HG03558 (cell line): ENCODE measurements around the gene CDR2.
"Not testable (repeated sequence)": the region's sequence is repeated elsewhere in the genome, so short reads cannot be mapped to it uniquely, and the experiment has no call there.

Source experiments
- ATAC-seq: cut with Tn5 transposase; IDR thresholded peaks from one replicate; pipeline ENCODE4 v1.9.1; 2021; ENCODE audit warnings: moderate number of reproducible peaks; ENCODE audit not compliant: unreplicated experiment; ENCODE audit errors: extremely low read depth

Gene CDR2

GRCh38 chr16:22312897-22313781, 61.3 kb downstream of the CDR2 start:
- ATAC-seq: no peak

- no peak for ATAC-seq
Measured at GRCh38 chr16:22311520-22311919, 62.9 kb downstream of the CDR2 start.

- ATAC-seq: no peak
Measured at GRCh38 chr16:22308824-22309520, 65.4 kb downstream of the CDR2 start.

- ATAC-seq: no peak
Measured at GRCh38 chr16:22307838-22308237, 66.6 kb downstream of the CDR2 start.

- ATAC-seq: no peak
Measured at GRCh38 chr16:22306788-22307187, 67.6 kb downstream of the CDR2 start.

GRCh38 chr16:22304411-22304810, 70.0 kb downstream of the CDR2 start:
- ATAC-seq: no peak

GRCh38 chr16:22302776-22303363, 71.5 kb downstream of the CDR2 start:
- ATAC-seq: no peak

GRCh38 chr16:22301423-22301822, 73.0 kb downstream of the CDR2 start:
- not testable (repeated sequence) for ATAC-seq

- ATAC-seq: no peak
Measured at GRCh38 chr16:22300427-22301071, 73.9 kb downstream of the CDR2 start.

- no peak for ATAC-seq
Measured at GRCh38 chr16:22299036-22299435, 75.4 kb downstream of the CDR2 start.

GRCh38 chr16:22297871-22298733, 76.3 kb downstream of the CDR2 start:
- peak; percentile 30 for ATAC-seq

GRCh38 chr16:22297114-22297870, 77.1 kb downstream of the CDR2 start, which contains the start of gene POLR3E:
Gene POLR3E (plus strand): TSS chr16:22297409. CDS start chr16:22302969, 5,560 bp downstream.
- peak; percentile 48 for ATAC-seq

- no peak for ATAC-seq
Measured at GRCh38 chr16:22296225-22297113, 78.0 kb downstream of the CDR2 start.
